Panc1 (cell line): Measurements from ENCODE around the gene DERL2. TPM values are rescaled to one million over a fixed set of nuclear protein-coding genes. Genes with fewer than 3 reads are reported as not detected.

Experiments used
- ATAC-seq: fragments of 200-7000 bp; cut with Tn5 transposase; 2 replicates; pipeline ENCODE4 v1.9.1; 2020; ENCODE audit warnings: mild to moderate bottlenecking, moderate library complexity
- BruUV-seq: library from RNA; stranded (reverse); fragments of 400-500 nt; replicated peaks from 2 replicates; lab custom pipeline; 2021; lab: Mats Ljungman, UMichigan
- CTCF ChIA-PET: fragments of 300-600 bp; sonication (Branson Sonifier 250); formaldehyde crosslinking; loops from one replicate; lab custom pipeline; 2022; ENCODE audit warnings: antibody characterized with exemption; lab: Charles Lee
- POLR2A ChIA-PET: fragments of 300-600 bp; sonication (Branson Sonifier 250); formaldehyde crosslinking; loops from one replicate; lab custom pipeline; 2022; ENCODE audit warnings: antibody characterized with exemption; lab: Charles Lee
- DNase-seq: peaks from one replicate; pipeline ENCODE4 v3.0.0-alpha.2; 2010; ENCODE audit warnings: low read depth, low spot score
- H3K27ac ChIP-seq: 2 replicates; pipeline ENCODE4 v1.5.1; 2011; ENCODE audit warnings: mild to moderate bottlenecking, low read length, inconsistent platforms
- H3K27me3 ChIP-seq: fragments of 200-500 bp; sonication (Bioruptor generic); 2 replicates; pipeline ENCODE4 v1.6.0; 2014; ENCODE audit warnings: low read length, inconsistent platforms; ENCODE audit not compliant: control insufficient read depth, insufficient read depth
- H3K36me3 ChIP-seq: fragments of 200-500 bp; sonication (Bioruptor generic); 2 replicates; pipeline ENCODE4 v1.5.1; 2014; ENCODE audit warnings: inconsistent platforms, mild to moderate bottlenecking, low read length, moderate library complexity; ENCODE audit not compliant: control insufficient read depth, insufficient read depth
- H3K4me1 ChIP-seq: 2 replicates; pipeline ENCODE4 v1.5.1; 2011; ENCODE audit warnings: inconsistent platforms, mild to moderate bottlenecking, low read length, moderate library complexity; ENCODE audit not compliant: control insufficient read depth, insufficient read depth
- H3K4me3 ChIP-seq, 2 experiments: 2 replicates each; pipeline ENCODE4 v1.5.1; 2011 to 2012; ENCODE audit warnings: low read depth in 2 of 2, low read length in 2 of 2, mild to moderate bottlenecking in 2 of 2, inconsistent platforms in 1 of 2, moderate library complexity in 1 of 2
- H3K9me3 ChIP-seq: fragments of 200-500 bp; sonication (Bioruptor generic); 2 replicates; pipeline ENCODE4 v1.5.1; 2014; ENCODE audit warnings: low read depth, mild to moderate bottlenecking, inconsistent platforms, low read length, moderate library complexity; ENCODE audit not compliant: control insufficient read depth, insufficient read depth
- CTCF ChIP-seq: fragments of 450-650 bp; IDR thresholded peaks from 2 replicates; pipeline ENCODE4 v1.5.1; 2017; ENCODE audit warnings: mild to moderate bottlenecking
- POLR2AphosphoS5 ChIP-seq: IDR thresholded peaks from 2 replicates; pipeline ENCODE4 v1.6.1; 2012; ENCODE audit warnings: mild to moderate bottlenecking, low read depth, low read length, moderate library complexity
- REST ChIP-seq, 2 experiments: IDR thresholded peaks; 2 replicates each; pipeline ENCODE4 v1.6.1; 2011 to 2012; ENCODE audit warnings: low read depth in 2 of 2, control low read depth in 1 of 2, low read length in 1 of 2, mild to moderate bottlenecking in 1 of 2, moderate library complexity in 1 of 2; ENCODE audit not compliant: insufficient read depth in 1 of 2
- SIN3A ChIP-seq: IDR thresholded peaks from 2 replicates; pipeline ENCODE4 v1.6.1; 2012; ENCODE audit warnings: low read depth, mild to moderate bottlenecking, low read length, moderate library complexity, borderline replicate concordance; ENCODE audit not compliant: insufficient read depth
- TCF7L2 ChIP-seq: IDR thresholded peaks from 2 replicates; pipeline ENCODE4 v1.6.1; 2011; ENCODE audit warnings: mild to moderate bottlenecking, low read depth, low read length, inconsistent platforms
- in situ Hi-C: cut with HindIII; loops from 2 replicates; pipeline ENCODE4 v1.10.0; 2016; ENCODE audit warnings: low sequenced_read_pairs, low pct_unique_long_range_greater_than_20kb
- intact Hi-C: fragments of 100-400 bp; cut with micrococcal nuclease; formaldehyde crosslinking; loops from one replicate; pipeline ENCODE4 v1.10.0; 2022; ENCODE audit not compliant: unreplicated experiment
- total RNA-seq: library from RNA; stranded (reverse); gene quantifications from one replicate; pipeline ENCODE4 v1.2.1, GENCODE V29; 2021; ENCODE audit not compliant: unreplicated experiment

Gene DERL2
- total RNA-seq, 1 experiment from 2014 or later = 59.7 TPM

- no peak for DNase-seq
- Histone ChIP-seq H3K36me3 (peaks cover 7% of the 10 kb centered on the region), H3K9me3 (no peaks in the 10 kb centered on the region), H3K27ac (no peak overlapping the region), H3K4me3 (no peak overlapping the region), H3K4me1 (peaks cover 11% of the 10 kb centered on the region), H3K27me3 (no peaks in the 10 kb centered on the region)
- CTCF ChIA-PET = no interaction called here
- intact Hi-C loops (no loop called here), in situ Hi-C loops (no loop called here)
- TF ChIP-seq REST (IDR thresholded peaks at IDR 0.05; ENCODE audit: insufficient read depth in 1 of 2, low read depth in 2 of 2, low read length in 1 of 2) (no peak), POLR2AphosphoS5 (no peak), SIN3A (no peak), CTCF (no peak), TCF7L2 (no peak)
- BruUV-seq = no TSS peak
- POLR2A ChIA-PET = no interaction called here
- ATAC-seq = no peak
Observed at GRCh38 chr17:5466295-5466694, 19.7 kb downstream of the DERL2 start.

GRCh38 chr17:5464717-5465507, 21.1 kb downstream of the DERL2 start:
- ChIA-PET POLR2A (no interaction called here), CTCF (no interaction called here)
- in situ Hi-C loops = no loop called here
- BruUV-seq = no TSS peak
- no peaks in the 10 kb centered on the region for H3K27me3 ChIP-seq
- no peak overlapping the region for H3K27ac ChIP-seq
- intact Hi-C loops = no loop called here
- TF ChIP-seq REST (IDR thresholded peaks at IDR 0.05; ENCODE audit: insufficient read depth in 1 of 2, low read depth in 2 of 2, low read length in 1 of 2) (no peak), POLR2AphosphoS5 (no peak), TCF7L2 (no peak), CTCF (no peak), SIN3A (no peak)
- DNase-seq (no peak), ATAC-seq (no peak)
- H3K4me1 ChIP-seq = peaks cover 8% of the 10 kb centered on the region
- H3K4me3 ChIP-seq = no peak overlapping the region
- peaks cover 9% of the 10 kb centered on the region for H3K36me3 ChIP-seq
- H3K9me3 ChIP-seq = no peaks in the 10 kb centered on the region
